NCI-H1930 (cell line): Measurements from ENCODE around the gene CDH13.

Source experiments
- DNase-seq, 2 experiments: peaks; one replicate each; lab custom pipeline; 2025; lab: John Stamatoyannopoulos, UW

Gene CDH13

GRCh38 chr16:83722456-83723183 is 1095.9 kb downstream of the CDH13 start:
- DNase-seq = no peak

GRCh38 chr16:83723244-83723643 is 1096.5 kb downstream of the CDH13 start:
- DNase-seq = no peak

DNA sequence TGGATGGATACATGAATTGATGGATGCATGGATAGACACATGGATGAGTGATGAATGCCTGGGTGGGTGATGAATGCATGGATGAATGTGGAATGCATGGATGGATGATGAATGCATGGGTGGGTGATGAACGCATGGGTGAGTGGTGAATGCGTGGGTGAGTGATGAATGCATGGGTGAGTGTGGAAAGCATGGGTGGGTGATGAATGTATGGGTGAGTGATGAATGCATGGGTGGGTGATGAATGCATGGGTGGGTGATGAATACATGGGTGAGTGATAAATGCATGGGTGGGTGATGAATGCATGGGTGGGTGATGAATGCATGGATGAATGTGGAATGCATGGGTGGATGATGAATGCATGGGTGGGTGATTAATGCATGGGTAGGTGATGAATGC is 1097.1 kb downstream of the CDH13 start:
- DNase-seq = no peak

DNA sequence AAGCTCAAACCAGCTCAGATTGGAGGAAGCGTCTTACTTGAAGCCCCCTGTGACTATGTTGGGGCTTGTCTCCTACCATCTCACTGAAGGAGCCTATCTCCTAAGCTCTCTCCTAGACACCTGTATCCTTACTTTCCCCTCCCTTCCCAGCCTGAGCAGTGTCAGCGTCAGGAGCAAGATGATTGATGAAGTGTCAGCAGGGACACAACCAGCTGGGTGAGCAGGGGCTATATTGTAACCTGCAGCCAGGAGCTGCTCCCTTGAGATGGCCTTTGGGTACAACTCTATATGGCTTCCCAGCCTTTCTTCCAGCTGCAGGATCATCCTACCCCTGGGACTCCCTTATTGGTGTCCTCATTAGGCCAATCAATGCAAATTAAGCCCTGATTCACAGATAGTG is 1097.8 kb downstream of the CDH13 start:
- no peak for DNase-seq

GRCh38 chr16:83725313-83725712 is 1098.5 kb downstream of the CDH13 start:
- no peak for DNase-seq

DNA sequence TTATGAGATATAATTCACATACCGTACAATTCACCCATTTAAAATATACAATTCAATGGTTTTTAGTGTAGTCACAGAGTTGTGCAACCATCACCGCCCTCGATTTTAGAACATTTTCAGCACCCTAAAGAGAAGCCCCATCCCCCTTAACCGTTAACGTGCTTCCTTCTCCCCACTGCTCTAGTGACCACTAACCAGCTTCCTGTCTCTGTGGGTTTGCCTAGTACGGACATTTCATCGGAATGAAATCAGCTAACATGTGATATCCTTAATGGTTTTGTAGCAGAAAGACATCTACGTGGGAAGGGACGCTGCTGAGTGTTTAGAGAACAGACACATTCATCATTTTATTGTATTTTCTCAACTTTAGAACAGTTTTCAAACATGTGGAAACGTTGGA is 1100.2 kb downstream of the CDH13 start:
- no peak for DNase-seq

- DNase-seq = no peak
These were observed 1101.1 kb downstream of the CDH13 start for GRCh38 chr16:83727751-83728352.

DNA sequence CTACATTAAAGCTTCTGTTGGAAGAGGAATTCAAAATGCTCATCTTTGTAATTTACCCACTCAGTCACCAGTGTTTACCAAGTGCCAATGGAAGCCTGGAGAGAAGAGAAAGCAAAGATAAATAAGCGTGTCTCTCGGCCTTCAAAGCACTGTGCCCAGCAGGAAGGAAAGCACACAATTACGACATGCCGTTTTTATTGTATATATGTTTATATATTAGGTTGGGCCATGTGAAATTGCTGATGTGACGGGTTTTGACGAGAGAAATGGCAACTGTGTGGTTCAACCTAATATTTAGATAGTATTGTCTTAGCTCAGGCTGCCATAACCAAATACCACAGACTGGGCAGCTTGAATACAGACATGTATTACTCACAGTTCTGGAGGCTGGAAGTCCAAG is 1101.7 kb downstream of the CDH13 start:
- no peak for DNase-seq

GRCh38 chr16:83730812-83731211 is 1104.0 kb downstream of the CDH13 start:
- DNase-seq = no peak

GRCh38 chr16:83732536-83732935 is 1105.8 kb downstream of the CDH13 start:
- DNase-seq = no peak

DNA sequence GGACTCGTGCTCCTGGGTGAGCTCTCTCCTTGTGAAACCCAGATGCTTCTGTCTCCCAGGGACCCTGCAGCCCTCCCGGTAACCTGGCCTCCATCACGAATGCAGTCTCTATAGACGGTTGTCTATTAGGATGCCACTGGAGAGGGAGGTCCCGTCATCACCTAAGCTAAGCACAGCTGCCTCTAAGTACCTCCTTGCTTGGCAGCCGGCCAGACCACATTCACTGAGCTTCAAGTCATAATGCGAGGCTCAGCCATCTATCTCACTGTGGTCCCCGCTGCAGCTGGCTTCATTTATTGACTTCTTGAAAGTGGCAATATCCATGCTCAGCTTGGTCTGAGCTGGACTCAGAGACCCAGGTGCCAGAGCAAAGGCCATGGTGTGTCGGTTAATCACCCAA is 1106.5 kb downstream of the CDH13 start:
- no peak for DNase-seq

DNA sequence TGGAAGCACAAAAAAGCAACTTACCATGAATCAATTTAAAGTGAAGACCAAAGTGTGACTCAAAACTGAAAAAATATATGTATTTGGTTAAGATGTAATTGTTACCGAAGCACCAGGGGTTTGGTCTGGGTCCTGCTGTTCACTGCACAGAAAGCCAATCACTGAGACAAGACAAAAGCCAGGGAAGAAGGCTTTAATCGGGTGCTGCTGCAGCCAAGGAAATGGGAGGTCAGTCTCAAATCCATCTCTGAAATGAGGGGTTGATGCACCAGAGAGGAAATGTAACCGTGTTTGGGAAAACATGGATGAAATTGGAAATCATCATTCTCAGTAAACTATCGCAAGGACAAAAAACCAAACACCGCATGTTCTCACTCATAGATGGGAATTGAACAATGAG is 1107.4 kb downstream of the CDH13 start:
- no peak for DNase-seq

- DNase-seq = no peak
These were observed 1111.1 kb downstream of the CDH13 start for GRCh38 chr16:83737729-83738354.

DNA sequence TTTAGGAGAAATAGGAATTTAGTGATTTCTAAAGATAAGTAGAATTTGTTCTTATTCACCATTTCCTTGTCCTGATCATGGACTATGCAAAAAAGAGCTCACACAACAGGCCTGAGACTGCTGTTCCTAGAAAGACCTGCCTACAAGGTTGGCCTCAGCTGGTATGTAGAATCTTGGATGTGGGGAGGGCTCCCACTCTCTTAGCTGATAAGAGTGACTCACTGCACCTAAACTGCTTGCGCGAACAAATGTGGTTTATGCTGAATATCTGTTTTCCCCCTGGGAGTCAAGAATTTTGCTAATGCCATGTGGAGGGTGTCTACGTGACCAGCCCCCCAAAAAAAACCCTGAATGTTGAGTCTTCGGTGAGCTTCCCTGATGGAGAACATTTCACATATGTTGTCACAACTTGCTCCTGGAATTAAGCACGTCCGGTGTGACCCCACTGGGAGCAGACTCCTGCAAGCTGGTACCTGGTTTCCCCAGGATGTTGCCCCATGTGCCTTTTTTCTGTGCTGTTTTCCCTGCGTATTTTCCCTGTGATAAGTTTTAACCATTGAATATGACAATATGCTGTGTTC is 1112.2 kb downstream of the CDH13 start:
- DNase-seq = no peak

GRCh38 chr16:83742124-83742899 is 1115.5 kb downstream of the CDH13 start:
- no peak for DNase-seq

DNA sequence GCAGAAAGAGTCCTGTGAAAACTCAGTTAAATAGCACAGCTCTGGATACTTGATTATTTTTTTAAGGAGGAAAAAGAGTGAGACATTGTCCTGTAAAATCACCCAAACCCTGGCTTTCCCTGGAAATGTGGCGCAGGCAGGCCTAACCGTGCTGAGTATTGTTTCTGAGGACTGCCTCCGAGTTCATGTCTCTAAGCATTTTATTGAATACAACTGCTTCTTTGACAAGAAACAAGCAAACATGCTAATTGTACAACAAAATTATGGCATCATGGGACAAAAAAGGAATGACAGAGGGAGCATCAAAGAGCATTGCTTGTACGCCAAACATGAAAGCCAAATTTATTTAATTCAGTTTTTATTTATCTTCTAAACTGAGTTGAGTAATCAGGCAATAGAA is 1116.5 kb downstream of the CDH13 start:
- no peak for DNase-seq

DNA sequence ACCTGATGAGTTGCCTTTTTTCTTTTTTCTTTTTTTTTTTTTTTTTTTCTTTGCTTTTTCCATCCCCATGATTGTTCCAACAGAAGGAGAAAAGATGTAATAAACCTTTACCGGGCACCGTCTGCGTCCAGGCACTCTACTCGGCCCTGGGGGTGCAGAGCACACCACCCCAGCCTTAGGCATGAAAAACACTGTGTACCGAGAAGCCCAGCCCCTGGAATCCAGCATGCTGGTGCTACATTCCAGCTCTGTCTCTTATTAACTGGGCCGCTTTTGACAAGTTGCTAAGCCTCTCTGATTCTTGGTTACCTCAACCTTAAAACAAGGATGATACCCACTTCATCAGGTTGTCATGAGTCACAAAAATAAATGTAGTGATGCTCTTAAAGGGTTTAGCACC is 1117.0 kb downstream of the CDH13 start:
- DNase-seq = no peak

DNA sequence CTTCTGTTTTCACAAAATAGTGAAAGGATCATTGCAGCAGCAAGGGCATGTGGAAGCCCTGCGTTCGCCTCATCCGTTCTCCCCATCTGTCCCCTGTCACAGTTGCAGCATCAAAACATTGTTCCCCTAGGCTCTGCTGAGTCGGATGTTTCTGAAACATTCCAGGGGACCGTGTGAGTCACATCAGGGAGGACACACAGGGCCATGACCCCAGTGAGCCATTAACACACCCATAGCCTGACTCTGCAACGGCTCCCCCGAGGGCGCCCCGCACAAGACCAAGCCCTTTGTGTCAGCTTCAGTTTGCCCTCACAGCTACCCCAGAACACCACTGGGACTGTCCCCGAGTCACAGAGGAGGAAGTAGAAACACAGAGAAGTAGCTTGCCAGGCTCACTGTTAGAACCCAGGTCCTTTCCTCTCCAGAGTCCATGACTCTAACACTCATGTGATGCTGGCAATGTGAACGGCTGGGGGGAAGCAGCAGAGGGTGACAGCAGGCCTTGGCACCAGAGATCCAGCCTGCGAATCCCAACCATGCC is 1117.7 kb downstream of the CDH13 start:
- DNase-seq = no peak

DNA sequence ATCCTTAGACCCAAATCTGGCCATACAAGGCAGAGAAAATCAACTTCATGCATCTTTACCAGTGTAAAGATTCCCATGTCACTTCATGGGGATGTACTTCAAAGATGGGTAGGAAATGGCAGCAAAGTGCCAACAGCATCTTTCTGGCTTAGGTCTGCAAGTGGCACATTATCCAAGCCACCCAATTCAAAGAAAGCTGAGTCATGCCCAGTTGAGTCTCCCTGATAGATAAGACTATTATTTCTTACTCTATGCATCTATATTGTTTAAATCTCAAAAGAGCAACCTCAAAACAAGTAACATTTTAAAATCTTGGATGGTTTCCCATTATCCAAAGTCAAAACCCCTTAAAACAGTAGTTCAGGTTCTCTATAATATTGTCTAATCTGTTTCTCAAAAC is 1119.8 kb downstream of the CDH13 start:
- DNase-seq = no peak

GRCh38 chr16:83747936-83748335 is 1121.2 kb downstream of the CDH13 start:
- no peak for DNase-seq

GRCh38 chr16:83755391-83755790 is 1128.6 kb downstream of the CDH13 start:
- no peak for DNase-seq
